Measurements from ENCODE around the gene SPATA13. TPM values are rescaled to one million over a fixed set of nuclear protein-coding genes. Genes with fewer than 3 reads are reported as not detected.

Gene SPATA13
- total and polyA plus RNA-seq, 2 experiments from 2014 or later: 12.4 to 19.4 TPM

GRCh38 chr13:24265453-24265852 lies 104.9 kb downstream of the SPATA13 start:
- DNase-seq (ENCODE audit: low spot score): no peak
- peaks cover 11% of the 10 kb centered on the region for H3K4me1 ChIP-seq (ENCODE audit: insufficient read depth)
- no peaks in the 10 kb centered on the region for H3K27me3 ChIP-seq
- H3K4me2 ChIP-seq: no peak overlapping the region
- no peaks in the 10 kb centered on the region for H3K79me2 ChIP-seq
- H3K36me3 ChIP-seq (replicated peaks; ENCODE audit: insufficient read depth, low read depth): no peaks in the 10 kb centered on the region
- H3K27ac ChIP-seq: no peak overlapping the region
- TF ChIP-seq EZH2 (IDR thresholded peaks at IDR 0.05; ENCODE audit: borderline replicate concordance) (no peak), EZH2phosphoT487 (IDR thresholded peaks at IDR 0.05; ENCODE audit: low read depth, severe bottlenecking, unreplicated experiment) (no peak), CTCF (IDR thresholded peaks at IDR 0.05; ENCODE audit: poor library complexity) (no peak)
- 96% methylated on average over 3 of the region's 3 CpGs for WGBS (ENCODE audit: low lambda C conversion rate, missing lambda C conversion rate)
- H3K9me3 ChIP-seq (ENCODE audit: low read depth): no peaks in the 10 kb centered on the region
- H3K4me3 ChIP-seq: no peak overlapping the region
- H2AFZ ChIP-seq: no peak overlapping the region
- no peaks in the 10 kb centered on the region for H4K20me1 ChIP-seq (ENCODE audit: insufficient read depth, poor library complexity, severe bottlenecking)
- H3K9me2 ChIP-seq (replicated peaks; ENCODE audit: insufficient read depth): no peaks in the 10 kb centered on the region

- H3K9me3 ChIP-seq (ENCODE audit: low read depth): no peaks in the 10 kb centered on the region
- H4K20me1 ChIP-seq (ENCODE audit: insufficient read depth, poor library complexity, severe bottlenecking): no peaks in the 10 kb centered on the region
- no peaks in the 10 kb centered on the region for H3K27me3 ChIP-seq
- 94% methylated on average over 3 of the region's 3 CpGs for WGBS (ENCODE audit: low lambda C conversion rate, missing lambda C conversion rate)
- no peak overlapping the region for H3K4me2 ChIP-seq
- H3K4me1 ChIP-seq (ENCODE audit: insufficient read depth): peaks cover 25% of the 10 kb centered on the region
- no peaks in the 10 kb centered on the region for H3K79me2 ChIP-seq
- TF ChIP-seq EZH2phosphoT487 (IDR thresholded peaks at IDR 0.05; ENCODE audit: low read depth, severe bottlenecking, unreplicated experiment) (no peak), EZH2 (IDR thresholded peaks at IDR 0.05; ENCODE audit: borderline replicate concordance) (no peak), CTCF (IDR thresholded peaks at IDR 0.05; ENCODE audit: poor library complexity) (no peak)
- H3K27ac ChIP-seq: no peak overlapping the region
- no peak overlapping the region for H3K4me3 ChIP-seq
- no peak for DNase-seq (ENCODE audit: low spot score)
- no peaks in the 10 kb centered on the region for H3K36me3 ChIP-seq (replicated peaks; ENCODE audit: insufficient read depth, low read depth)
- no peak overlapping the region for H2AFZ ChIP-seq
- H3K9me2 ChIP-seq (replicated peaks; ENCODE audit: insufficient read depth): no peaks in the 10 kb centered on the region
These were observed 106.8 kb downstream of the SPATA13 start for GRCh38 chr13:24267274-24267673.

- no peaks in the 10 kb centered on the region for H3K36me3 ChIP-seq (replicated peaks; ENCODE audit: insufficient read depth, low read depth)
These were observed 107.3 kb downstream of the SPATA13 start for GRCh38 chr13:24267801-24268200.

More at GRCh38 chr13:24267801-24268200, 107.3 kb downstream of the SPATA13 start:
- H3K27me3 ChIP-seq: no peaks in the 10 kb centered on the region
- DNase-seq (ENCODE audit: low spot score): no peak
- no peak overlapping the region for H2AFZ ChIP-seq
- H3K4me3 ChIP-seq: no peak overlapping the region
- no peak overlapping the region for H3K4me2 ChIP-seq
- H3K9me2 ChIP-seq (replicated peaks; ENCODE audit: insufficient read depth): no peaks in the 10 kb centered on the region
- no peaks in the 10 kb centered on the region for H3K9me3 ChIP-seq (ENCODE audit: low read depth)
- TF ChIP-seq EZH2 (IDR thresholded peaks at IDR 0.05; ENCODE audit: borderline replicate concordance): no peak
- TF ChIP-seq CTCF (IDR thresholded peaks at IDR 0.05; ENCODE audit: poor library complexity): no peak
- TF ChIP-seq EZH2phosphoT487 (IDR thresholded peaks at IDR 0.05; ENCODE audit: low read depth, severe bottlenecking, unreplicated experiment): no peak
- 98% methylated on average over 2 of the region's 2 CpGs for WGBS (ENCODE audit: low lambda C conversion rate, missing lambda C conversion rate)
- no peaks in the 10 kb centered on the region for H3K79me2 ChIP-seq
- no peak overlapping the region for H3K27ac ChIP-seq
- H4K20me1 ChIP-seq (ENCODE audit: insufficient read depth, poor library complexity, severe bottlenecking): no peaks in the 10 kb centered on the region
- peaks cover 31% of the 10 kb centered on the region for H3K4me1 ChIP-seq (ENCODE audit: insufficient read depth)
